HG02852 (cell line): ENCODE measurements around the gene MARCHF5.
A peak's percentile ranks its signal among the peaks of the same experiment; 100 is the strongest.

Experiments
- ATAC-seq: cut with Tn5 transposase; IDR thresholded peaks from one replicate; pipeline ENCODE4 v1.9.1; 2021; ENCODE audit warnings: mild to moderate bottlenecking, moderate library complexity; ENCODE audit not compliant: unreplicated experiment

Gene MARCHF5, protein sequence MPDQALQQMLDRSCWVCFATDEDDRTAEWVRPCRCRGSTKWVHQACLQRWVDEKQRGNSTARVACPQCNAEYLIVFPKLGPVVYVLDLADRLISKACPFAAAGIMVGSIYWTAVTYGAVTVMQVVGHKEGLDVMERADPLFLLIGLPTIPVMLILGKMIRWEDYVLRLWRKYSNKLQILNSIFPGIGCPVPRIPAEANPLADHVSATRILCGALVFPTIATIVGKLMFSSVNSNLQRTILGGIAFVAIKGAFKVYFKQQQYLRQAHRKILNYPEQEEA

DNA sequence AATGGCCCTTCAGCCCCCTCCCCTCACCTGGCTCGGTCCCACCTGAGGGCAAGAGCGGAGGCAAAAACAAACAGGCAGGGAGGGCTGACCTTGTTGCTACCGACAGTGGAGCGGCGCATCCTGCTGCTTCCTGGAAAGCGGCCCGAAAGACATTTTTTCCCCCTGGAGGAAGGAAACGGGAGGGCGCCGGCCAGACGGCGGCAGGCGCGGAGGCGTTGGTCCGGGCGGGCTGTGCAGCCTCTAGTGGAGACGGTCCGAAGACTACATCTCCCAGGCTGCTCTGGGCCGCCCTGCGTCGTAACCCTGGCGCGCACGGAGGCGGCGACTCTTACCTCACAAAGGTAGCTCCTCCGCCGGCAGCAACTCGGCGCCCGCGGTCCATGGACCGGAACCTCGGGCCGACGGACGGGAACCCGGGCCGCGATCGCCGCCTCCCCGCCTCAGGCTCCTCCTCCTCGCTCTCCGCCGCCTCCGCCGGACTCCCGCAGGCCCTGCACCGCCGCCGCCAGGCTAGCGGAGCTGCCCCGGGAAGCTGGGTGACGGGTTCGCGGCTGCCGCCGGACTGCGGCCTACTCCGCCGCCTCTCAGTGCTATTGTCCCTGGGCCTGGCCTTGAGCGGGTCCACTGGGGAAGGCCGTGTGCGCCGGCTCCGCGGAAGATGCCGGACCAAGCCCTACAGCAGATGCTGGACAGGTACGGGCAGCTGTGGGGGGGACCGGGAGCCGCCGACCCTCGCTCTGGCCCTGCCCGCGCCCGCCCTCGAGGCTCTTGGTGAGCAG, at the start of gene MARCHF5, which contains the start of gene CPEB3:
Gene MARCHF5, plus strand, starts transcription at position 331 of the 779 bp plus-strand sequence. Its CDS starts 328 bp downstream, at position 659.
Gene CPEB3, minus strand, starts transcription at position 242 of the 779 bp plus-strand sequence. CDS start 50,728 bp downstream, outside the sequence.
- peak; percentile 98 for ATAC-seq

DNA sequence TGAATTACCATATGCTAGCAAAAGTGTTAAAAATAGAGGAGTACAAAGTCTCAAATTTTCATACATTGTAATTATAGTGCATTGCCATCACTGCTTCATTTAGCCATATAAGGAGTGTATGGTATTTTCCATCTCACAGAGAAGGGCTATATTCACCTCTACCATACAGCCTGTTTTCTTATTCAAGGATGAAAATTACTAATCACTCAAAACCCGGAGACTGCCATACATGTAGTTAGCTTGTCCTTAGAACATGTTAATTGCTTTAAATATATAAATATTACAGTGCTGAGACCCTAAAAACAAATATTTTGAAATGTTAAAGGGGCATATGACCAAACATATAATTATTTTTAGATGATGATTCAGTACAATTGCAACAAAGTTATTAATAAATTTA, 49.5 kb upstream of the MARCHF5 start:
- ATAC-seq, result no peak

DNA sequence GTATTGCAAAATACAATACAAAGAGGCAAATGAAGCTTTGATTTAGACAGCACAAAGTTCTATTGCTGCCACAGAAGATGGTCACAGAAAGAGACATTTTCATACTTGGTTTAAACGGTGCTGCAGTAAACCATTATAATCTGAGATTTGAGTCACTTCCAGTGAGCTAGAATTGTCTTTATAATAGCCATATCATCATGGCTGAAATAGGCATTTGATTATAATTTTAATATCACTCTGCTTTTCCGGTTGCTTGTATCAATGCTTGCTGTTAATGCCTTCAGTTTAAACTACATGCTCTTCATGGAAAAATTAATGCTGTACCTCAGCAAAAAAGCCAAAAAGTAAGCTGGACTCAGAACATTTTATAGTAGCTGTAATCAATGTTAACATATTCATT, 48.6 kb upstream of the MARCHF5 start:
- no peak for ATAC-seq

DNA sequence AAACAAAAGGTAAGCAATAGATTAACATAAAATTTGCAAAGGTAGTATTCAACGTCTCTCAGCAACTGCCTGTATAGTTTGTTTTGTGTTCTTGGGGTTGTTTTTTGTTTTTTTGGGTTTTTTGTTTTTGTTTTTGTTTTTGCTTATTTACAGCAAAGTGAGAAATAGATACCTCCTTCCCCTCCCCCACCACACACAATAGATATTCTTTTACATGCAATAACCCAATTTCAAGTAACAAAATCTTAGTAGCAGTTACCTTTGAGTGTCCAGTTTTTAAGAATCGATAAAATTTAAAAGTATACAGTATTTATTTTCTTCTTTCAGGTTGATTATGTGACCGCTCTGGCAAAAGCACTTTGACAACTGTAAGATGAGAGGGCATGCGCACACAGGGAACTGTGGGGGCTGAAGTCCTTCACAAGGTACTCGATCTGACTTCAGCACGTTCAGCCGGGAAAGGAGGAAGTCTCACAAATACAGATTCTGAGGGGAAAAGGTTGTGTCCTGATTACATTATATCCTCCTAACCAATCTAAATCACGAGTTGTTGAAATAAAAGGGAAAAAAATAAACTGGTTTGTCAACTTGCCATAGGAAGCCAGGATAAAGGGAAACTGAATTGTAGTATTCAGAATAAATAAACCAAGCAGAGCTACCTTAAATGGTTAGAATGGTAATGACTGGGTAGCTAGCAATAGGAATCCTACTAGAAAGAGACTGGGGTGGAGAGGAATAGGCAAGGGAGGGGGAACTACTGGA, 47.9 kb upstream of the MARCHF5 start:
- no peak for ATAC-seq

DNA sequence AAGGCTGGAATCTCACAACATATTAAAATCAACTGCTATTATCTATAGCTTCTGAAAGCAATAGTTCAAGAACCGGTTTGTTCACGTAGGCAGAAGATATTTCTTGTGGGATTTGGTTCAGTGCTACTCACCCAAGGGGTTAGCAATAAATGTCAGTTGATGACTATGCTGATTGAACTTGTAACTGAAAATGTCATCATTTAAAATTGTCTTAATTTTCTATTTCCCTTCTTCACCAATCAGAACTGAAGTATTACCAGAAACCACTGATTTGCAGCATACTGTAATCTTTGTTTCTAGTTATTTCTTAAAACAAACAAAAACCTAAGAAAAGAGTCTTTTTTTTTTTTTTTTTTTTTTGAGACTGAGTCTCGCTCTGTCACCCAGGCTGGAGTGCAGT, 46.2 kb upstream of the MARCHF5 start:
- ATAC-seq, result peak; percentile 62

DNA sequence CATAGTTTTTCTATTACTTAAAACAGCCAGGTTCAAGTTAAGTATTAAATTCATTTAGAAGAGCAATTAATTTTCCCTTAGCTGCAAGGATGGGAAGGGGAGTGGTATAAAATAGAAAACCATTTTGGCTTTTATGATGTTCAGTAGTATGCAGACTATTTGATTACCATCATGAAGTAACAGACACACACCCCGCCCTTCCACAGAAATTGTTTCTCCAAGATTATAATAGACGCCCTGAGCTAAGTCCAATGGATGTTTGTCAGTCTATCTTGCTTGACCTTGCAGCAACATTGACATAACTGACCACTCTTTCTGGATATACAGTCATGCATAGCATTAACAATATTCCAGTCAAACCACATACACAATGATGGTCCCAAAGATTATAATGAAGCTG, 42.4 kb upstream of the MARCHF5 start:
- no peak for ATAC-seq

DNA sequence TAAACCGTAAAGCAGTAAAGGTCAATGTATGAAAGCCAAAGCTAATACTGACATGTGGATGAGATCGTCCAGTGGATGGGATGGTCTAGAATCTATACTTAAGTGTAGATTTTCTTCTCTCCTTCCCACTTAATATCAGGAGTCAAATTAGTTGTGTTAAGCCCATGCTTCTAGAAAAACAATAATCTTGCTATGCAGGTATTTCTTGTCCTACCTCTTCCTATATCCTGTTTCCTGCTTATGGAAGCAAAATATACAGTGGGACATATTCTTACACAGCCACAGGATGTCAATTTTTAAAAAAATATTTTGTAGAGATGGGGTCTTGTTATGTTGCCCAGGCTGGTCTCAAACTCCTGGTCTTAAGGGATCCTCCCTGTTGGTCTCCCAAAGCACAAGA, 27.6 kb upstream of the MARCHF5 start:
- no peak for ATAC-seq

DNA sequence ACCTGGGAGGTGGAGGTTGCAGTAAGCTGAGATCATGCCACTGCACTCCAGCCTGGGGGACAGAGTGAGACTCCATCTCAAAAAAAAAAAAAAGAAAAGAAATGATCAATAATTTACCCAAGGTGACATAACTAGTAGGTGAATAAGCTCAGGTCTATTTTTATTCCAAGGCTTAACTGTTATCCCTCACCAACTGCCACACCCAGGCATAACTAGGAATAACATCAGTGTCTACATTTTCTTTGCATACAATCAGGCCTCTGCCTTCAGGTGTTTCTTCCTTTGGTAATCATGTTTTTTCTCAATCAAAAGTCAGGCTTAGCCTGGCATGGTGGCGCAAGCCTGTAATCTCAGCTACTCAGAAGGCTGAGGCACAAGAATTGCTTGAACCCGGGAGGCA, 26.7 kb upstream of the MARCHF5 start:
- ATAC-seq, result no peak

DNA sequence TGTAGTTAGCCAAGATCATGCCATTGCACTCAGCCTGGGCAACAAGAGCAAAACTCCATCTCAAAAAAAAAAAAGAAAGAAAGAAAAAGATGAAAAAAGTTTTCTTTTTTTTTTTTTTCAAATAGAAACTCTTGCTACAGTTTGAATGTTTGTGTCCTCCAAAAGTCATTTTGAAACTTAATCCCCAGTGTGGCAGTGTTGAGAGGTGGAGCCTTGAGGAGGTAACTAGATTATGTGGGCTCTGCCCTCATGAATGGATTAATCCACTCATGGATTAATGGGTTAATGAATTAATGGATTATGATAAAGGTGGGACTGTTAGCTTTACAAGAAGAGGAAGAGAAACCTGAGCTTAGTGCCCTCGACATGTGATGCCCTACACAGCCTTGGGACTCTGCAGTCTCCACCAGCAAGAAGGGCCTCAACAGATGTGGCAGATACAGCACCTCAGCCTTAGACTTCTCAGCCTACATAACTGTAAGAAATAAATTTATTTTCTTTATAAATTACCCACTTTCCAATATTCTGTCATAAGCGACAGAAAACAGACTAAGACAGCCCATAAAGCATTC, 25.2 kb upstream of the MARCHF5 start:
- no peak for ATAC-seq

DNA sequence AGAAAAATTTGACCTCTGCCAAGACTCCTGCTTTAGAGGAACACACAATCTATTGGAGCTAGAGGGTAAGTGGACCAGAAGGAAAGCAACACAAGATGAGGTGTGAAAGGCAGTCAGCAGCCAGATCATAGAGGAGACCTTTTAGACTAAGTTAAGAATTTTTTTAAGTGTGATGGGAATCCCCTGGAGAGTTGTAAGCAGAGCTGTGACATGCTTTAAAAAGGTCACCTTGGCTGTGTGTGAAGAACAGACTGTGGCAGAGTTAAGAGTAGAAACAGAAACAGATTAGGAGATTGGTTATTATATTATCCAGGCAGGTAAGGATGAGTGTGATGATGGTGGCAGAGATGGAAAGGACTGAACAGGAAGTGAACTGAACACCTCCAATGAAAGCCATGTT, 23.6 kb upstream of the MARCHF5 start:
- ATAC-seq, result no peak

DNA sequence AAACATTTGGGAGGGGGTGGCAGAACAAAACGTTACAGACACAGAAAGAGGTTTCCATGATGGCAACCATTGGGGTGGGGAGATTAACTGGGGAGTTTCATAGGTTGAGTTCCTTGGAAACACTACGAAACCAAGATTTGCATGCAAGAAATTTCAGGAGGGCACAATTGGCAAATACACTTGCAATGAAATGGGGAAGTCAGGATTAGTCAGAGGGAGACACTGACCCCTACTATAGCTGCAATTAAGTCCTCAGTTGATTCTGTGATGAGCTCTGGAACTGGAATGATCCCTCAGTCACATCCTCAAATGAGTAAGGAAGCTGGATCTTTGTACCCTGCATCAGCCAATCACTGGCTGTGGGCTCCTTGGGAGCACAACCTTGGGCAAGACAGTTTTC, 22.2 kb upstream of the MARCHF5 start:
- no peak for ATAC-seq

DNA sequence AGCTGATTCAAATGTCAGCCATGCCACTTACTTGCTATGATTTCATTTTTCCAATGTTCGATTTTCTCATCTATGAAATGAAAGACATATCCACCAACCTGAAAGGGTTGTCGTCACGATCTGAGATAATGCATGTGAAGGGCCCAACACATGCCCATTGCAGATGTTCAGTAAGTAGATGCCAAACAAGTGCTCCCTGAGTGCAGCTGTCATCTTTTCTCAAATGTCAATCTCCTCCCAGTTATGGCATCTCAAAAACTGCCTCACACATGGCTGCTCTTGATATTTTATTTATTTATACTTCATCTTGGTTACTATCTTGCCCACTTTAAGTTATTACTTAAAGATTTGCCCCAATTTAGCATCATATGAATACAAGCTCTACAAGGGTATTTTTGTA, 16.9 kb upstream of the MARCHF5 start:
- ATAC-seq, result no peak

DNA sequence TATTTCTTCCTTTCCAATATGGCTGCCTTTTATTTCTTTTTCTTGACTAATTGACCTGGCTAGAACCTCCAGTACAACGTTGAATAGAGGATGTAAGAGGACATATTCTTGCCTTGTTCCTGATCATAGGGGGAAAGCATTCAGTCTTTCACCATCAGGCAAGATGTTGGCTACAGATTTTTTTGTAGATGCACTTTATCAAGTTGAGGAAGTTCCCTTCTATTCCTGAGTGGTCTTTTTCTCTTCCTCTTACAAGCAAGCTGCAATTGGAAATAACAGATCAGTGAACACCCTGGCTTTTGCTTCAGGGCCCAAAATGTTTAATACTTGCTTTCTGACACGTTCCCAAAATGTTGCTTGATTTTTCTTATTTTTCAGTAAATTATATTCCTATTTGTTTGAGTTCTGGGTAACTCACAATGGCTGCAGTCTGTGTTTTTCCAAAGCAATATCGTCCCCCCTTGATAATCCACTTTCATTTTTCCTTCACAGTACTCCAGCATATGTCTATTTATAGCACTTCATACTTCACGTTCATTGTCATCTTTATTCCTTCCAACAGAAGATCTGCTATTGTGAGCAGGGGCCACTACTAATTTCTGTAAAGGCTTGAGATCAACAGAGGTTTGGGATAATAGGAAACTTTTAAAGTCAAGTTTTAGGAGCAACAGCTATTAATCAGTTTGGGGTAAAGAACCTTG, 11.8 kb upstream of the MARCHF5 start:
- ATAC-seq, result no peak

DNA sequence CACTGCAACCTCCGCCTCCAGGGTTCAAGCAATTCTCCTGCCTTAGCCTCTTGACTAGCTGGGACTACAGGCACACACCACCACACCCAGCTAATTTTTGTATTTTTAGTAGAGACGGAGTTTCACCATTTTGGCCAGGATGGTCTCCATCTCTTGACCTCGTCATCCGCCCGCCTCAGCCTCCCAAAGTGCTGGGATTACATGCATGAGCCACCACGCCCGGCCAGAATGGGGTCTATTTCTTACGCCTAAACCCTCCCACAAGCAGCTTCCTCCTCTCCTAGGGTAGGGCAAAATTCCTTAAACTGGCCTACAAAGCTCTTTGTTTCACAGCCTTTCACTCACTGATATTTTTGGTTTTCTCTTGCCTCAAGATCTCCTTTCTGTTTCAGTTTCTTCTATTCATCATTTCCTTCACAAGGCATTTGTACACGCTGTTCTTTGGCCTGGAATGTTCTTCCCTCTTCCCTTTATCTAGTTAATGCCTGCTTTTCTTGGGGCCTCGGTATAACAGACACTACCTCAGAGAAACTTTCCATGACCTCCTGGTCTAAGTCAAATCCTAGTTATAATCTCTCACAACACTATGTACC, 6.8 kb upstream of the MARCHF5 start:
- no peak for ATAC-seq

DNA sequence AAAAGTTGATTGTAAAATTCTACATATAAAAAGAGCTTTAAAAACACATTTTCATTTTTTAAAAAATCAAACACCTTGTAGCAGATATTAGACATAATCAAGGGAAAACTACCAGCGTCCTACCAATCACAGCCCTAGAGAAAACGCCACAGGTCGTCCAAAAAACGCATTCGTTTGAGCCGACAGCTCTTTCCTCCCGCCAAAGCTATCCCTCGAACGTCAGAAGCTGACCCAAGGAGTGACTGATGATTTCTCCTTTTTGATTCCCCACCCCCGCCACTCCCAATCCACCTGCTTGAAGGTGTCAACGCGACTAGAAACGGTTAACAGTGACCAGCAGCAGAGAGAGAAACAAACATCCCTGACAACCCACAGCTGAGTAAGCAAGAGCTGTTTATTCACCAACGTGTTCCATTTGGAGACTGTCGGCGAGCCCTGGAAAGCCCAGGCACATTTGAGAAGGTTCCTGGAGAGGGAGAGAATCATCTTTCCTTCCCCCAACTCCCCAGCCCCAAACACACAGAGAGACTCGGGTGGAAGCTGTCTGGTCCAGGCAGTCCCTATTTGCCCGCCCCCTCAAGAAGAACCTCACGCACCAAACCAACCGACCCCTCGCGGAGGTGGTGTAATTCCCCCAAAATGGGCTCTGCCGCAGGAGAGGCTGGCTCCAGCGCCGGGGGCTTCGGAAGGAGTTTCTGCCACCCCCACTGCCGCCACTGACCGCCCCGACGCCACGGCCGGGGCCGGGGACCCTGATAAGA, 711 bp upstream of the MARCHF5 start:
- ATAC-seq, result peak; percentile 11

DNA sequence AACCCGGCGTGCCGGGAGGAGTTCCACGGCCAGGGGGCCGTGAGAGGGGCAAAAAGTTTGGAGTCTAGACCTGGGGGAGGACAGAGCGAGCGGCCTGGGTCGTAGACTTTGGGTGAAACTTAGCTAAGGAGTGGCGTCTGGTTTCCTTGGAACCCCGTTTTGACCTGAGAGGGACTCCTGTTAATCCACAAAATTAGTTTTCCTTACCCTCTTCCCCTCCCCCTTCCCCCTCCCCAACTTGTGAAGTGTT, 574 bp downstream of the MARCHF5 start:
- peak; percentile 17 for ATAC-seq

DNA sequence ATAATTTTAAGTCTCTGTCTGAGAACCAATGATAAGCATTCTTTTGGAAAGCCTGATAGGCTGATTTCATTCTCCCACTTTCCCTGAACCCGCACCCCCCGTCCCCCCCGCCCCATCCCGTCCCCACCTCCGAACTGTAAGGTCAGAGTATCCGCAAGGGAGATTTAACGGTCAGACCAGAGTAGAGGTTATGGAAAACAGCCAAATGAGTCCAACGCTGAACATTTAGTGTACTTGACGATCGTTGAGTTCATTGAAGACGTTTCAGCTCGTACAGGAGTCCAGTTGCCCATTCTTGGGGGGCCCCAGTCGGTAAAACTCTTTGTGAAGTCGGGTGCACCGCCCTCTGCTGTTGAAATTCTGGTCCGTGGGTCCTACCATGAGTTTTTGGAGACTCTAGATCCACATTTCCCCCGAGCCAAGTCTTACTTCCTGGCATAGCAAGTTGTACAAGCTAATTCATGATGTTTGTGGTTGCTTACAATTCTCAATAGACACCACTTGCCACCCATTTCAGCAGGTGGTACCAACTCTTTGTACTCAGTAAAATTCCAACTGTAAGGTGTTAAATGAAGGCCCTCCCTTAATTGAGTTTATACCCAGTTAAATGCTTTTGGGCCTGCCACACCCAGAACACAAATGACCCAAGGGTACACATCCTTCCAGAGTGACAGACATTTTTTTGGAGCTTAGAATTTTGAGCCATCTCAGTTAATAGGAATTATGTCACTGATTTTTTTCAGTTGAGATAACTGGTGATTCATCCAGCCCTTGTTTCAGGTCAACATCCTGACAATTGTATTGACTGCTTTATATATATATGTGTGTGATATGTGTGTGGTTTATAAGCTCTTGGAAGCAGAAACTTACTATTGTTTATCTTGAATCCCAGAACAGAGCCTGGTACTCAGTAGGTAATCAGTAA, 1.2 kb downstream of the MARCHF5 start:
- ATAC-seq, result no peak

DNA sequence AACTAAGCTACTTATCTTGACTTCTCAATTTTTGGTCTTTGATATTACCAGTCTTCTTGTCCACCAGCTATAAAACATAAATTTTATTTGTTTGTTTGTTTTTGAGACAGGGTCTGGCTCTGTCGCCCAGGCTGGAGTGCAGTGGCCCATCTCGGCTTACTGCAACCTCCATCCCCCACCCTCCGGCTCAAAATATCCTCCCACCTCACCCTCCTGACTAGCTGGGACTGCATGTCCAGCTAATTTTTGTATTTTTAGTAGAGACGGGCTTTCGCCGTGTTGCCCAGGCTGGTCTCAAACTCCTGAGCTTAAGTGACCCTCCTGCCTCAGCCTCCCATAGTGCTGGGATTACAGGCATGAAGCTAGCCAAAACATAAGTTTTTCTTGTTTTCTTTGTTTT, 7.5 kb downstream of the MARCHF5 start:
- ATAC-seq, result no peak

DNA sequence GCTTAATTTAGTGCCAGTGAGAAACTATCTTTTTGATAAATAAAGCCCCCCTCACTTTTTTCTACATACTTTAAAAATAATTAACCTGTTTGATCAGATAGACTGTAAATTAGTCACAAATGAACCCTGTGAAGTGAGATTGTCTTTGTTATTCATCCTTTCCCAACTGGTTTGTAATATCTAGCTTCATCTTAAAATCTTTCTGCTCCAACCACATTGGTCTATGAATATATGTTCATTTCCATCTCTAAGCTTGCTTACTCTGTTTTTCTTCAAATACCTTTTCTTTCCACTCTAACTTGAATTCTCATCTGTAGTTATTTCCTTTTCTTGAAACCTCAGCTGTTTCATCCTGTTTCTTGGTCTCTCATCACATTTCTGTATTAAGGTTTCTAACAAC, 12.1 kb downstream of the MARCHF5 start:
- ATAC-seq, result no peak
